ENCODE results near the gene PIKFYVE.

PIKFYVE gene

DNA sequence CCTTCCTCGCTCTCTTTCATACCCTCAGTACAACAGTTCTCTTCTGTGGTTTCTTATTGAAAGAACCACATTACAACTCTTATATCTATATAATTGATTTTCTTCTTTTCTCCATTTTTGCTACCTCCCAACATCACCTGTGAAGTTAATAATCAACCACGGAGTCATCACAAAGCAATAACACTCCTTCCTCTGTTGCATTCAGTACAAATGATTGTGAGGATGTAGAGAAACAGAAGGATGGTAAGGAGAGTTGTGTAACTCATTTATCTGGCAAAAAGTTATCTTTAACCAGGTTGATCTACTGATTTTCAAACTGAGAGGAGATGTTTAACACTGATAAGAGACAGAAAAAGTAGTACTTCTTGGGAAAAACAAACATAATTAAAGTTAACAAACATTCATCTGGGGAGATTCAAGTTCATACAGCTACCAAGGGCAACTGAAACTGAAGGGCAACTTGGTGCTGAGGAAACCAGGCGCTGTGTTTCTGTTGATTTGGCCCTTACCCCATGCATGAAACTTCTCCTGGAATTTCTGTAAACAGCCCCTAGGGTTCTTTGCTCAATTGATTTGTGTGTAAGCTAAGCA lies 25.3 kb upstream of the PIKFYVE start:
- TF ChIP-seq, protein P1, sequence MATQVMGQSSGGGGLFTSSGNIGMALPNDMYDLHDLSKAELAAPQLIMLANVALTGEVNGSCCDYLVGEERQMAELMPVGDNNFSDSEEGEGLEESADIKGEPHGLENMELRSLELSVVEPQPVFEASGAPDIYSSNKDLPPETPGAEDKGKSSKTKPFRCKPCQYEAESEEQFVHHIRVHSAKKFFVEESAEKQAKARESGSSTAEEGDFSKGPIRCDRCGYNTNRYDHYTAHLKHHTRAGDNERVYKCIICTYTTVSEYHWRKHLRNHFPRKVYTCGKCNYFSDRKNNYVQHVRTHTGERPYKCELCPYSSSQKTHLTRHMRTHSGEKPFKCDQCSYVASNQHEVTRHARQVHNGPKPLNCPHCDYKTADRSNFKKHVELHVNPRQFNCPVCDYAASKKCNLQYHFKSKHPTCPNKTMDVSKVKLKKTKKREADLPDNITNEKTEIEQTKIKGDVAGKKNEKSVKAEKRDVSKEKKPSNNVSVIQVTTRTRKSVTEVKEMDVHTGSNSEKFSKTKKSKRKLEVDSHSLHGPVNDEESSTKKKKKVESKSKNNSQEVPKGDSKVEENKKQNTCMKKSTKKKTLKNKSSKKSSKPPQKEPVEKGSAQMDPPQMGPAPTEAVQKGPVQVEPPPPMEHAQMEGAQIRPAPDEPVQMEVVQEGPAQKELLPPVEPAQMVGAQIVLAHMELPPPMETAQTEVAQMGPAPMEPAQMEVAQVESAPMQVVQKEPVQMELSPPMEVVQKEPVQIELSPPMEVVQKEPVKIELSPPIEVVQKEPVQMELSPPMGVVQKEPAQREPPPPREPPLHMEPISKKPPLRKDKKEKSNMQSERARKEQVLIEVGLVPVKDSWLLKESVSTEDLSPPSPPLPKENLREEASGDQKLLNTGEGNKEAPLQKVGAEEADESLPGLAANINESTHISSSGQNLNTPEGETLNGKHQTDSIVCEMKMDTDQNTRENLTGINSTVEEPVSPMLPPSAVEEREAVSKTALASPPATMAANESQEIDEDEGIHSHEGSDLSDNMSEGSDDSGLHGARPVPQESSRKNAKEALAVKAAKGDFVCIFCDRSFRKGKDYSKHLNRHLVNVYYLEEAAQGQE (IDR thresholded peaks at IDR 0.05; ENCODE audit: low read depth) = no peak
- TF ChIP-seq EP300 (IDR thresholded peaks at IDR 0.05; ENCODE audit: borderline replicate concordance) (no peak), FOXM1 (IDR thresholded peaks at IDR 0.05; ENCODE audit: borderline replicate concordance, low read depth) (no peak), TAF1 (IDR thresholded peaks at IDR 0.05; ENCODE audit: low read depth) (no peak), NFIC (IDR thresholded peaks at IDR 0.05) (no peak), CREB1 (IDR thresholded peaks at IDR 0.05; ENCODE audit: low read depth) (no peak), CEBPB (IDR thresholded peaks at IDR 0.05) (no peak), TEAD4 (IDR thresholded peaks at IDR 0.05) (no peak), YY1 (IDR thresholded peaks at IDR 0.05; ENCODE audit: low read depth) (no peak), RAD21 (IDR thresholded peaks at IDR 0.05; ENCODE audit: low read depth) (no peak), ZBTB7A (IDR thresholded peaks at IDR 0.05; ENCODE audit: low read depth) (no peak), TCF12 (IDR thresholded peaks at IDR 0.05; ENCODE audit: low read depth) (no peak), EGR1 (IDR thresholded peaks at IDR 0.05) (no peak)
- TF ChIP-seq, protein P2, sequence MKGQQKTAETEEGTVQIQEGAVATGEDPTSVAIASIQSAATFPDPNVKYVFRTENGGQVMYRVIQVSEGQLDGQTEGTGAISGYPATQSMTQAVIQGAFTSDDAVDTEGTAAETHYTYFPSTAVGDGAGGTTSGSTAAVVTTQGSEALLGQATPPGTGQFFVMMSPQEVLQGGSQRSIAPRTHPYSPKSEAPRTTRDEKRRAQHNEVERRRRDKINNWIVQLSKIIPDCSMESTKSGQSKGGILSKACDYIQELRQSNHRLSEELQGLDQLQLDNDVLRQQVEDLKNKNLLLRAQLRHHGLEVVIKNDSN (IDR thresholded peaks at IDR 0.05) = no peak
- TF ChIP-seq, protein P3, sequence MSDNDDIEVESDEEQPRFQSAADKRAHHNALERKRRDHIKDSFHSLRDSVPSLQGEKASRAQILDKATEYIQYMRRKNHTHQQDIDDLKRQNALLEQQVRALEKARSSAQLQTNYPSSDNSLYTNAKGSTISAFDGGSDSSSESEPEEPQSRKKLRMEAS (IDR thresholded peaks at IDR 0.05) = no peak

DNA sequence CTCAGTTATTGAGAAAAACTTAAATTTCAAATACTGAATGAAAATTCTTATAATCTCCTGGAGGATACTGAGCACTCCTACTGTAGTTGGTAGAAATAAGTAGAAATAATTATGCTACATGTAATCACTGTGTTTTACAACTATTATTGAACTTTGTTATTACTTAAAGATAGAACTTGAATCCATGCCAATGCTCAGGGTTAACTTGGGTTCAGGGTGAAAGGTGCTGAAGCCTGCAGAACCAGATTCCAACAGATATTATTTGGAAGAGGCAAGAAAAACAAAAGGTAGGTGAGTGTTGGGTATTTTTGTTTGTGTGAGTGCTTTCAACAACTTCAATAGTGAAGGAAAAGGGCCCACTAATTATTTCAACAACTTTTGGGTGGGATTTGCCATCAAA lies 21.6 kb upstream of the PIKFYVE start:
- TF ChIP-seq ZBTB7A (IDR thresholded peaks at IDR 0.05; ENCODE audit: low read depth) = no peak
- TF ChIP-seq CREB1 (IDR thresholded peaks at IDR 0.05; ENCODE audit: low read depth) = no peak
- TF ChIP-seq, protein P2 (IDR thresholded peaks at IDR 0.05) = no peak
- TF ChIP-seq EP300 (IDR thresholded peaks at IDR 0.05; ENCODE audit: borderline replicate concordance) = no peak
- no peak for TF ChIP-seq TEAD4 (IDR thresholded peaks at IDR 0.05)
- no peak for TF ChIP-seq TCF12 (IDR thresholded peaks at IDR 0.05; ENCODE audit: low read depth)
- TF ChIP-seq FOXM1 (IDR thresholded peaks at IDR 0.05; ENCODE audit: borderline replicate concordance, low read depth) = no peak
- TF ChIP-seq, protein P1 (IDR thresholded peaks at IDR 0.05; ENCODE audit: low read depth) = no peak
- TF ChIP-seq TAF1 (IDR thresholded peaks at IDR 0.05; ENCODE audit: low read depth) = no peak
- TF ChIP-seq RAD21 (IDR thresholded peaks at IDR 0.05; ENCODE audit: low read depth) = no peak

DNA sequence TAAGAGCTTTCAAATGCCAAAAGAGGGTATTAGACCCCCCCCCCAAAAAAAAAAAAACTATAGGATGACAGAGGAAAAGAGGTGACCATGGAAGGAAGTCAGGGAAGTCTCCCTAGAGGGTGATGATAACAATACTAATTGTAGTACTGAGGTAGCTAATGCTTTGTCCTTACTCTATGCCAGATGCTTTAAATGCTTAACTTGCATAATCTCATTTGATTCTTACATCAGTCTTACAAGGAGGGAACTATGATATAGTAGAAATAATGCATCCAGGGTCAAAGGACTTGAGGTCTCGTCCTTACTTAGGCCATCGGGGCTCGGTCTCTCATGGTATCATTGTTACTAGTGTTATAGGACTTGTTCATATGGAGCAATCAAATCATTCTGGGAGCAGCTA lies 20.3 kb upstream of the PIKFYVE start:
- no peak for TF ChIP-seq YY1 (IDR thresholded peaks at IDR 0.05; ENCODE audit: low read depth)
- TF ChIP-seq, protein P3 (IDR thresholded peaks at IDR 0.05) = no peak
- TF ChIP-seq, protein P1 (IDR thresholded peaks at IDR 0.05; ENCODE audit: low read depth) = no peak

DNA sequence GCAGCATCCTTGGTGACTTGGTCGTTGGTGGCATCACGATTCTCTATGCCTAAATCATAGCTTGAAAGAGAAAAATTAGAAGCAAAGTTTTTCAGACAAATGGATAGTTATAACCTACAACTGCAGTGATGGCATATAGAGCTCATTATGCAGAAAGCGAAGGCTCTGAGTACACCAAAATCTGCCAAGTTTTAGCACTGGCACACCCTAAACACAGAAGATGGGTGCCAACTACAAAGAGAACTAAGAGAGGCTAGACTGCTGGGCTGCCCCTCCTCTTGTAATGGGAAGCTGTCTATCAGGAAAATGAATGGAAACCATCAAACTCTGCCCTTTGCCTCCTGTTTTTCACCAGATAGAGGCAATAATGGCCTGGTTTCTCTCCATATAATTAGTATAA lies 17.5 kb upstream of the PIKFYVE start:
- TF ChIP-seq, protein P1 (IDR thresholded peaks at IDR 0.05; ENCODE audit: low read depth) = no peak
- TF ChIP-seq YY1 (IDR thresholded peaks at IDR 0.05; ENCODE audit: low read depth) = no peak
- no peak for TF ChIP-seq TAF1 (IDR thresholded peaks at IDR 0.05; ENCODE audit: low read depth)
- TF ChIP-seq FOXM1 (IDR thresholded peaks at IDR 0.05; ENCODE audit: borderline replicate concordance, low read depth) = no peak
- no peak for TF ChIP-seq EGR1 (IDR thresholded peaks at IDR 0.05)
- TF ChIP-seq TEAD4 (IDR thresholded peaks at IDR 0.05) = no peak
- TF ChIP-seq TCF12 (IDR thresholded peaks at IDR 0.05; ENCODE audit: low read depth) = no peak
- TF ChIP-seq EP300 (IDR thresholded peaks at IDR 0.05; ENCODE audit: borderline replicate concordance) = no peak
- no peak for TF ChIP-seq CREB1 (IDR thresholded peaks at IDR 0.05; ENCODE audit: low read depth)

Measured in Ishikawa (cell line).